ENCODE results near the gene HAGH. TPM values are rescaled to one million over a fixed set of nuclear protein-coding genes. Genes with fewer than 3 reads are reported as not detected.

Gene HAGH
- total RNA-seq, 1 donor from 2014 or later: 71.8 TPM

DNA sequence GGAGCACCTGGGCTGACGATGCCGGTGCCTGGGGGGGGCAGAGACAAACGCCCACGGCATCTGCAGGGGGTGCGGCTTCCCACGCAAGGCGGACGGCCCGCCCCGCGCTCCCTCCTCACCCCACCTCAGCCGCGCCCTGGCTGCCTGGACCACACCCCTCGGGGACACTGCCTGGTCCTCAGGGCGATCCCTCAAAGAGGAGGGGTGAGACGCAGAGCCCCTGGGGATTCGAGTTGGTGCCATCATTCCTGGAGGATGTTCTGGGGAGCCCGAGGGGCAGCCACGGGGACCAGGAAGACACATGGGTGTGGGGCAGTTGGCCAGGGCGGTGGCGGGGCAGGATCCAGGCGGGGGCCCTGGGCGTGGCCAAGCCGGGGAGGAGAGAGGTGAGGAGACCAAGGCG lies 37.0 kb downstream of the HAGH start:
- Histone ChIP-seq H3K4me3 (no peak overlapping the region), H3K4me1 (no peaks in the 10 kb centered on the region), H3K9me3 (no peaks in the 10 kb centered on the region), H3K27me3 (no peaks in the 10 kb centered on the region), H3K36me3 (peaks cover 29% of the 10 kb centered on the region), H3K27ac (no peak overlapping the region)
- ATAC-seq (no peak), DNase-seq (peak; percentile 62)
- intact Hi-C loops (cut with DNase I): no loop called here
- TF ChIP-seq, protein P1, sequence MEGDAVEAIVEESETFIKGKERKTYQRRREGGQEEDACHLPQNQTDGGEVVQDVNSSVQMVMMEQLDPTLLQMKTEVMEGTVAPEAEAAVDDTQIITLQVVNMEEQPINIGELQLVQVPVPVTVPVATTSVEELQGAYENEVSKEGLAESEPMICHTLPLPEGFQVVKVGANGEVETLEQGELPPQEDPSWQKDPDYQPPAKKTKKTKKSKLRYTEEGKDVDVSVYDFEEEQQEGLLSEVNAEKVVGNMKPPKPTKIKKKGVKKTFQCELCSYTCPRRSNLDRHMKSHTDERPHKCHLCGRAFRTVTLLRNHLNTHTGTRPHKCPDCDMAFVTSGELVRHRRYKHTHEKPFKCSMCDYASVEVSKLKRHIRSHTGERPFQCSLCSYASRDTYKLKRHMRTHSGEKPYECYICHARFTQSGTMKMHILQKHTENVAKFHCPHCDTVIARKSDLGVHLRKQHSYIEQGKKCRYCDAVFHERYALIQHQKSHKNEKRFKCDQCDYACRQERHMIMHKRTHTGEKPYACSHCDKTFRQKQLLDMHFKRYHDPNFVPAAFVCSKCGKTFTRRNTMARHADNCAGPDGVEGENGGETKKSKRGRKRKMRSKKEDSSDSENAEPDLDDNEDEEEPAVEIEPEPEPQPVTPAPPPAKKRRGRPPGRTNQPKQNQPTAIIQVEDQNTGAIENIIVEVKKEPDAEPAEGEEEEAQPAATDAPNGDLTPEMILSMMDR (IDR thresholded peaks at IDR 0.05): no peak

- no peak overlapping the region for H3K27ac ChIP-seq
- H3K9me3 ChIP-seq: no peaks in the 10 kb centered on the region
- intact Hi-C loops (cut with DNase I): no loop called here
- ATAC-seq: no peak
- DNase-seq: peak; percentile 57
- peaks cover 8% of the 10 kb centered on the region for H3K4me1 ChIP-seq
- peaks cover 29% of the 10 kb centered on the region for H3K36me3 ChIP-seq
- no peak overlapping the region for H3K4me3 ChIP-seq
- TF ChIP-seq, protein P1 (IDR thresholded peaks at IDR 0.05): no peak
- H3K27me3 ChIP-seq: no peaks in the 10 kb centered on the region
These were observed 37.9 kb downstream of the HAGH start for GRCh38 chr16:1788708-1789100.

- peaks cover 8% of the 10 kb centered on the region for H3K4me1 ChIP-seq
- H3K9me3 ChIP-seq: no peaks in the 10 kb centered on the region
- peaks cover 29% of the 10 kb centered on the region for H3K36me3 ChIP-seq
- ATAC-seq: no peak
- DNase-seq: peak; percentile 66
- intact Hi-C loops (cut with DNase I): no loop called here
- TF ChIP-seq, protein P1 (IDR thresholded peaks at IDR 0.05): no peak
- H3K27me3 ChIP-seq: no peaks in the 10 kb centered on the region
- H3K4me3 ChIP-seq: no peak overlapping the region
- no peak overlapping the region for H3K27ac ChIP-seq
These were observed 38.4 kb downstream of the HAGH start for GRCh38 chr16:1788095-1788707.

- no peak overlapping the region for H3K4me3 ChIP-seq
- peaks cover 29% of the 10 kb centered on the region for H3K36me3 ChIP-seq
- no peaks in the 10 kb centered on the region for H3K27me3 ChIP-seq
- intact Hi-C loops (cut with DNase I): no loop called here
- no peak overlapping the region for H3K27ac ChIP-seq
- peaks cover 8% of the 10 kb centered on the region for H3K4me1 ChIP-seq
- peak; percentile 62 for DNase-seq
- no peak for ATAC-seq
- TF ChIP-seq, protein P1 (IDR thresholded peaks at IDR 0.05): no peak
- H3K9me3 ChIP-seq: no peaks in the 10 kb centered on the region
These were observed 39.1 kb downstream of the HAGH start for GRCh38 chr16:1787322-1788094.

- H3K9me3 ChIP-seq: no peaks in the 10 kb centered on the region
- intact Hi-C loops (cut with DNase I): no loop called here
- no peak for ATAC-seq
- H3K36me3 ChIP-seq: peaks cover 29% of the 10 kb centered on the region
- H3K4me3 ChIP-seq: no peak overlapping the region
- peaks cover 8% of the 10 kb centered on the region for H3K4me1 ChIP-seq
- no peak overlapping the region for H3K27ac ChIP-seq
- H3K27me3 ChIP-seq: no peaks in the 10 kb centered on the region
- DNase-seq: no peak
- TF ChIP-seq, protein P1 (IDR thresholded peaks at IDR 0.05): no peak
These were observed 39.6 kb downstream of the HAGH start for GRCh38 chr16:1787056-1787321.

Measured in upper lobe of right lung (tissue), 1 donor.